ENCODE results near the gene HES5. TPM values are rescaled to one million over a fixed set of nuclear protein-coding genes. Genes with fewer than 3 reads are reported as not detected.

Gene HES5
- total RNA-seq: under 0.01 TPM in 1 of 2 replicates, not detected in the other

GRCh38 chr1:2529784-2530512 lies at the start of gene HES5:
TSS of gene HES5 (minus strand) at chr1:2530263. CDS start at chr1:2530164, 99 bp downstream.

GRCh38 chr1:2556277-2556677 lies 26.2 kb upstream of the HES5 start, which contains the start of gene TNFRSF14:
TSS of gene TNFRSF14 (plus strand) at chr1:2556371. CDS start at chr1:2556665, 294 bp downstream.

GRCh38 chr1:2525920-2526823 lies 3.9 kb downstream of the HES5 start, which contains the start of gene PANK4:
TSS of gene PANK4 (minus strand) at chr1:2526596. CDS start at chr1:2526587, 9 bp downstream.

Other genes starting within 250 kb of the HES5 start
- gene MORN1, start 138.7 kb downstream of the HES5 start, total RNA-seq: 5.8 and 8.2 TPM in 2 replicates
- gene RER1, start 138.4 kb downstream of the HES5 start, total RNA-seq: 54.2 and 93.9 TPM in 2 replicates
- 33.8 and 39.8 TPM in 2 replicates for gene PEX10, start 117.7 kb downstream of the HES5 start, total RNA-seq
- gene PLCH2, start 54.0 kb downstream of the HES5 start, total RNA-seq: under 0.01 and 0.33 TPM in 2 replicates
- 30.3 and 35.6 TPM in 2 replicates for gene PANK4, start 3.7 kb downstream of the HES5 start, total RNA-seq
- 35.2 and 55.2 TPM in 2 replicates for gene TNFRSF14, start 26.1 kb upstream of the HES5 start, total RNA-seq
- 50.0 and 50.6 TPM in 2 replicates for gene PRXL2B, start 56.5 kb upstream of the HES5 start, total RNA-seq
- gene MMEL1, start 102.8 kb upstream of the HES5 start, total RNA-seq: 0.38 and 5.9 TPM in 2 replicates